ENCODE results near the gene CEACAM21.
A peak's percentile ranks its signal among the peaks of the same experiment; 100 is the strongest.

Gene CEACAM21
- 17.2 to 21.3 (median 19.7) reads per million in 3 donors for total RNA-seq

DNA sequence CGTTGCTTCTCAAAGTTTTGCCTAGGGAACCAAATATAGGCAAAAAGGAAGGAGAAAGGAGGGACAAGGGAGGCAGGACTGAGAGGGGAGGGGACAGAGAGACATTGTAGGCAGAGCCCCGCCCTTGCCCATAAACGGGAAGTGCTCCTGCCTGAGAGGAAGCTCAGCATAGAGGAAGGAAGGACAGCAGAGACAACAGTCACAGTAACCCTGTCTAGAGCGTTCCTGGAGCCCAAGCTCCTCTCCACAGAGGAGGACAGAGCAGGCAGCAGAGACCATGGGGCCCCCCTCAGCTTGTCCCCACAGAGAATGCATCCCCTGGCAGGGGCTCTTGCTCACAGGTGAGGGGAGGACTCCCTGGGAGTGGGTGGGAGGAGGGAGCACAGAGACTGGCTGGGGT lies at the start of gene CEACAM21:
Gene CEACAM21 (plus strand): TSS at position 169 of the 400 bp plus-strand sequence. CDS start 109 bp downstream, at position 278.
- peak in 1 of 3 donors; percentile 19 for DNase-seq
- Histone ChIP-seq H3K9me3 (ENCODE audit: control insufficient read depth, low read length) (no peaks in the 10 kb centered on the region), H3K4me3 (ENCODE audit: insufficient read depth, low read depth, low read length, poor library complexity, severe bottlenecking) (peak within 1 kb of the TSS; percentile 23), H3K4me1 (ENCODE audit: control insufficient read depth, insufficient read depth, low read length, poor library complexity, severe bottlenecking) (peaks cover 13% of the 10 kb centered on the region), H3K27me3 (replicated peaks; ENCODE audit: control insufficient read depth, insufficient read depth, low read length, poor library complexity, severe bottlenecking) (no peaks in the 10 kb centered on the region), H3K36me3 (ENCODE audit: control insufficient read depth, insufficient read depth, low read length) (peaks cover 48% of the 10 kb centered on the region), H3K27ac (ENCODE audit: insufficient read depth, low read length, poor library complexity, severe bottlenecking) (no peak within 1 kb of the TSS)

DNA sequence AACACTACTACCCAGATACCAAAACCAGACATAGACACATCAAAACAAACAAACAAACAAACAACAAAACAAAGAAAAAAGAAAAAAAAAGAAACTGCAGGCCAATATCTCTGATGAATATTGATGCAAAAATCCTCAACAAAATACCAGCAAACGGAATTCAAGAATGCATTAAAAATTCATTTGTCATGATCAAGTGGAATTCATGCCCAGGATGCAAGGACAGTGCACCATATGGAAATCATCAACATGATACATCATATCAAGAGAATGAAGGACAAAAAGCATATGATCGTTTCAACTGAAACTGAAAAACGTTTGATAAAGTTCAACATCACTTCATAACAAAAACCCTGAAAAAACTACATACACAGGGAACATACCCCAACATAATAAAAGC lies 48.9 kb upstream of the CEACAM21 start:
- Histone ChIP-seq H3K4me3 (ENCODE audit: insufficient read depth, low read depth, low read length, poor library complexity, severe bottlenecking) (no peak overlapping the region), H3K27me3 (replicated peaks; ENCODE audit: control insufficient read depth, insufficient read depth, low read length, poor library complexity, severe bottlenecking) (no peaks in the 10 kb centered on the region), H3K4me1 (ENCODE audit: control insufficient read depth, insufficient read depth, low read length, poor library complexity, severe bottlenecking) (peaks cover 24% of the 10 kb centered on the region), H3K27ac (ENCODE audit: insufficient read depth, low read length, poor library complexity, severe bottlenecking) (no peak overlapping the region), H3K9me3 (ENCODE audit: control insufficient read depth, low read length) (no peaks in the 10 kb centered on the region), H3K36me3 (ENCODE audit: control insufficient read depth, insufficient read depth, low read length) (no peaks in the 10 kb centered on the region)
- DNase-seq: no peak

DNA sequence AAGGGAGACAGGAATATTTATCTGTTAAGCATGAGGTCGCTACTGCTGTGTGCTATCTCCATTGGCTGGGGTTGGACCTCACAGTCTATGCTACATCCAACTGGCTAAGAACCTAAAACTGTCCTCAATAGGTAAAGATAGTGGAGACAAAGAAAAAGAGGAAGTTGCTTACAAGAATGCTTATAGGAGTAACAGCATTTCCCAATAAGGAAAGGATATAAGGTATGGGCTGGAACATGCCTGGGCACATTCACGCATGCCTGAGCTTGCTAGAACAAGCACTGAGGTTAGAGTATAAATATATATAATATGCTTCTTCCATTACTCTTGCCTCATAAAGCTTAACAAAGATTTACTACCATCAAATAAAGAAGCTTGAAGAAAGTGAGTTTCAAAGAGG lies 47.9 kb upstream of the CEACAM21 start:
- Histone ChIP-seq H3K27ac (ENCODE audit: insufficient read depth, low read length, poor library complexity, severe bottlenecking) (no peak overlapping the region), H3K36me3 (ENCODE audit: control insufficient read depth, insufficient read depth, low read length) (no peaks in the 10 kb centered on the region), H3K4me1 (ENCODE audit: control insufficient read depth, insufficient read depth, low read length, poor library complexity, severe bottlenecking) (peaks cover 17% of the 10 kb centered on the region), H3K9me3 (ENCODE audit: control insufficient read depth, low read length) (no peaks in the 10 kb centered on the region), H3K27me3 (replicated peaks; ENCODE audit: control insufficient read depth, insufficient read depth, low read length, poor library complexity, severe bottlenecking) (no peaks in the 10 kb centered on the region), H3K4me3 (ENCODE audit: insufficient read depth, low read depth, low read length, poor library complexity, severe bottlenecking) (no peak overlapping the region)
- DNase-seq: no peak

DNA sequence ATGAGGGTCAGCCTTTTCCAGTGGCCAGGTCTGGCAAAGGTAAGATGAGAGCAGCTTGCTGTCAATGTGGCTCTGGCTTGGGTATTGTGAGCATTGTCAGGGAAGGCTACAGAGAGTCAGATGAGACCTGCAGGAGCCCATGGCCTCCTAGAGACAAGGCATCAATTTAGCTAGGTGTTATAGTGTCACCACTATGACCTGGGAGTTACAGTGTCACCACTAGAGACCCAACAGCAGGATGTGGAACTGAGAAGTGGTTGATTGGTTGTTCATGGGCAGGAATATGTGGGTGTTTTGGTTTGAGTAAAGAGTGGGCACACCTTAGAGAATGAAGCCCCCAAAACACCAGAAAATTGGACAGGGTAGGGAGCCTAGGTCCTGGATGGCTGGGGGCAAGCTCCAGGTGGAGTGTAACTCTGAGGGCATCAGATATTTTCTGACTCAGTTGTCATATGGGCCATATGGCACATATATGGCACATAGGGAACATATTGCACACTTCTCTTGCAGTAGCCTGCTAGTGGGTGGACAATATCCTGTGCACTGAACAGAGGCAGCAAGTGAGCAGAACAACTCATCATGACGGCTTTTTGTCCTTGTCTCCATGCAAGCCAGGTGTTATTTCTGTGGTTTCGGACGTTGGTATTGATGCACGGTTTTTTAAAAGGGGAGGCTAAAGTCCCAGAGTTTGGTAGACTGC lies 46.3 kb upstream of the CEACAM21 start:
- Histone ChIP-seq H3K27ac (ENCODE audit: insufficient read depth, low read length, poor library complexity, severe bottlenecking) (no peak overlapping the region), H3K27me3 (replicated peaks; ENCODE audit: control insufficient read depth, insufficient read depth, low read length, poor library complexity, severe bottlenecking) (no peaks in the 10 kb centered on the region), H3K4me1 (ENCODE audit: control insufficient read depth, insufficient read depth, low read length, poor library complexity, severe bottlenecking) (peaks cover 17% of the 10 kb centered on the region), H3K4me3 (ENCODE audit: insufficient read depth, low read depth, low read length, poor library complexity, severe bottlenecking) (no peak overlapping the region), H3K9me3 (ENCODE audit: control insufficient read depth, low read length) (no peaks in the 10 kb centered on the region), H3K36me3 (ENCODE audit: control insufficient read depth, insufficient read depth, low read length) (no peaks in the 10 kb centered on the region)
- no peak for DNase-seq

DNA sequence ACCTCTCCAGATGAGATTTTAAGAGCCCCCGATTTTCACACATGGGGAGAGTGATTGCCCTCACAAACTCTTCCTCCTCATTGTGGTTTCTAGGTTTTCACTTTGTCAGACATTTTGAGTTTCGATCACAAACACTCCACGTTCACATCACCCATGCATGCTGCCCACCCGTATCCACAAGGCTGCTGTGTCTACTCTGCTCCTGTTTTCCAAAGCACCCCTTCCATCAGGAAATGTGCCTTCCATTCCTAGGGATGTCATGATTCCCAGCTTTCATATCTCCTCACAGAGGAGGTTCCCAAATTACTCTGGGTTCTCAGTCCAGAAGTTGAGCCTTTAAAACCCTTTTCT lies 45.8 kb upstream of the CEACAM21 start:
- H3K4me3 ChIP-seq (ENCODE audit: insufficient read depth, low read depth, low read length, poor library complexity, severe bottlenecking): no peak overlapping the region
- peaks cover 17% of the 10 kb centered on the region for H3K4me1 ChIP-seq (ENCODE audit: control insufficient read depth, insufficient read depth, low read length, poor library complexity, severe bottlenecking)
- H3K36me3 ChIP-seq (ENCODE audit: control insufficient read depth, insufficient read depth, low read length): no peaks in the 10 kb centered on the region
- no peak for DNase-seq
- H3K27me3 ChIP-seq (replicated peaks; ENCODE audit: control insufficient read depth, insufficient read depth, low read length, poor library complexity, severe bottlenecking): no peaks in the 10 kb centered on the region
- H3K27ac ChIP-seq (ENCODE audit: insufficient read depth, low read length, poor library complexity, severe bottlenecking): no peak overlapping the region
- H3K9me3 ChIP-seq (ENCODE audit: control insufficient read depth, low read length): no peaks in the 10 kb centered on the region

DNA sequence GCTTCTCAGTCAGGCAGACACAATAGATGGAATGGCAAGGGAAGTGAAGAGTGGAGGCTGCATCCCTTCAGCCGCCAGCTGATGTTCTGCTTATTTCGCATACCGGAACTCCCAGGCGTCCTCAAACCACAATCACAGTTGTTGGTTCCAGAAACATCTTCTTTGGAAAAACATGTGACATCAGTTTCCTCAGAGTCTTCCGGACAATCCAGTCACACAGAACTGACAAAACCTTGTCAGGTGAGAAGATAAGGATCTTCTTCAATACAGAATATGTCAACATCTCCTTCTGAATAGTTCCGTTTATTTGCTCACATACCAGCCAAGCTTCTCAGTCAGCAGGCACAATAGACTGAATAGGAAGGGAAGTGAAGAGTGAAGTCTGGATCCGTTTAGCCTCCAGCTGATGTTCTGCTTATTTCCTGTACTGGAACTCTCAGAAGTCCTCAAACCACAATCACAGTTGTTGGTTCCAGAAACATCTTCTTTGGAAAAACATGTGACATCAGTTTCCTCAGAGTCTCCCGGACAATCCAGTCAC lies 45.1 kb upstream of the CEACAM21 start:
- Histone ChIP-seq H3K4me3 (ENCODE audit: insufficient read depth, low read depth, low read length, poor library complexity, severe bottlenecking) (peak overlapping the region; percentile 36), H3K27ac (ENCODE audit: insufficient read depth, low read length, poor library complexity, severe bottlenecking) (peak overlapping the region; percentile 59), H3K4me1 (ENCODE audit: control insufficient read depth, insufficient read depth, low read length, poor library complexity, severe bottlenecking) (peaks cover 17% of the 10 kb centered on the region), H3K9me3 (ENCODE audit: control insufficient read depth, low read length) (no peaks in the 10 kb centered on the region), H3K36me3 (ENCODE audit: control insufficient read depth, insufficient read depth, low read length) (no peaks in the 10 kb centered on the region), H3K27me3 (replicated peaks; ENCODE audit: control insufficient read depth, insufficient read depth, low read length, poor library complexity, severe bottlenecking) (no peaks in the 10 kb centered on the region)
- DNase-seq: no peak

DNA sequence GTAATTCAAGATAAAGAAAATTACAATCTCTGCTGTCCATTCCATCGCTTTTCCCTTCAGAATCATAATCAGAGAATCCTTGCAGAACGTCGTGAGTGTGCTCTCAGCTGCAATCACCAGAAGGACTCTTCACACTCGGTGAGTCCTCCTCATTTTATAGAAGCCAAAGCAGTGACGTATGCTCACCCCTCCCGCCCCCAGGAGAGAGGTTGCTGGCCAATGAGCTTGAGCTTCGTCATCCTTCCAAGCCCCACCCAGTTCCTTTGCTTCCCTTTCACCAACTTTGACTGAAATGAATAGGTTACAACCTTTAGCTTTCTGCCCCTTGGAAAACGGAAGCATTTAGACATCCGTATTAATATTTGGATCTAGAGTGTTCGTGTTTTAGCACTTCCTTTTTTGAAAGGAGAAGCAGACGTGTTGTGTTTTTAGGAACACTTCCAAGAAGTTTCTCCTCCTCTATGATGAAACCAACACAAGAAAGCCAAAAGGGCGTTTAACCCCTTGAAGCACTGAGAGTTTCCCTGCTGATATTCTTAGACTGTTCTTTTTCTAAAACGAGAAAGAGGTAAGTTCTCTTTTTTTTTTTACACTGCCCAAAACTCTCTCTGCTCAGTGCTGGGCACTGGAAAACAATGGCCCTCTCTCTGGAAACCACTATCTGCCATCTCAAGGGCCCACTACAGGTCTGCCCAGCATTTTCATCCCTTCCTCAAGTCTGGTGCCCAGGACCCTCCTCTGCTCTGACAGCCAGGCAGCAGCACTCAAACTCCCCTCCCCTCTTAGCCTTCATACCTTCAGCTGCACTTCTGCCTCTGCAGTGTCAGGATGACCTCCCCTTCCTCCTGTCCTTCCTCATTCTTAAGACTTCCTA lies 44.3 kb upstream of the CEACAM21 start:
- DNase-seq: peak; percentile 77 to 81 (median 79)
- Histone ChIP-seq H3K9me3 (ENCODE audit: control insufficient read depth, low read length) (no peaks in the 10 kb centered on the region), H3K36me3 (ENCODE audit: control insufficient read depth, insufficient read depth, low read length) (no peaks in the 10 kb centered on the region), H3K4me1 (ENCODE audit: control insufficient read depth, insufficient read depth, low read length, poor library complexity, severe bottlenecking) (peaks cover 17% of the 10 kb centered on the region), H3K27ac (ENCODE audit: insufficient read depth, low read length, poor library complexity, severe bottlenecking) (peak overlapping the region; percentile 59), H3K4me3 (ENCODE audit: insufficient read depth, low read depth, low read length, poor library complexity, severe bottlenecking) (peak overlapping the region; percentile 36), H3K27me3 (replicated peaks; ENCODE audit: control insufficient read depth, insufficient read depth, low read length, poor library complexity, severe bottlenecking) (no peaks in the 10 kb centered on the region)

DNA sequence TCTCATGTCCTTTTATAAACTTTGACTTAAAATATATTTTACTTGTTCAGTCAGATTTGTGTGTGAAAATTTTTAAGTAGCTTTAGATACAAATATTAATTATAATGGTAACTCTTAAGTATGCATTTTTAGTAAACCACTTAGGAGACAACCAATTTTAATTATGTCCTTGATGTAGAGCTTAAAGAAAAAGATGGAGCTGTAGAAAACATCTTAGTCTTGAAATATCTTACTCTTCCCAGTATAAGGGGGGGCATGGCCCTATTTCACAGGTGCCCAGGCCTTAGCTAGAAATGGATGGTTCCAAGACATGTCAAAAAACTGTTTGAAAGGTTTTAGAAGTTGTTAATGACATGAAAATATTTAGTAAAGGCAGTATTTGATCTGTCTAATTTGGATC lies 43.4 kb upstream of the CEACAM21 start:
- H3K27me3 ChIP-seq (replicated peaks; ENCODE audit: control insufficient read depth, insufficient read depth, low read length, poor library complexity, severe bottlenecking): no peaks in the 10 kb centered on the region
- H3K9me3 ChIP-seq (ENCODE audit: control insufficient read depth, low read length): no peaks in the 10 kb centered on the region
- H3K36me3 ChIP-seq (ENCODE audit: control insufficient read depth, insufficient read depth, low read length): no peaks in the 10 kb centered on the region
- no peak overlapping the region for H3K27ac ChIP-seq (ENCODE audit: insufficient read depth, low read length, poor library complexity, severe bottlenecking)
- DNase-seq: no peak
- no peak overlapping the region for H3K4me3 ChIP-seq (ENCODE audit: insufficient read depth, low read depth, low read length, poor library complexity, severe bottlenecking)
- peaks cover 17% of the 10 kb centered on the region for H3K4me1 ChIP-seq (ENCODE audit: control insufficient read depth, insufficient read depth, low read length, poor library complexity, severe bottlenecking)

DNA sequence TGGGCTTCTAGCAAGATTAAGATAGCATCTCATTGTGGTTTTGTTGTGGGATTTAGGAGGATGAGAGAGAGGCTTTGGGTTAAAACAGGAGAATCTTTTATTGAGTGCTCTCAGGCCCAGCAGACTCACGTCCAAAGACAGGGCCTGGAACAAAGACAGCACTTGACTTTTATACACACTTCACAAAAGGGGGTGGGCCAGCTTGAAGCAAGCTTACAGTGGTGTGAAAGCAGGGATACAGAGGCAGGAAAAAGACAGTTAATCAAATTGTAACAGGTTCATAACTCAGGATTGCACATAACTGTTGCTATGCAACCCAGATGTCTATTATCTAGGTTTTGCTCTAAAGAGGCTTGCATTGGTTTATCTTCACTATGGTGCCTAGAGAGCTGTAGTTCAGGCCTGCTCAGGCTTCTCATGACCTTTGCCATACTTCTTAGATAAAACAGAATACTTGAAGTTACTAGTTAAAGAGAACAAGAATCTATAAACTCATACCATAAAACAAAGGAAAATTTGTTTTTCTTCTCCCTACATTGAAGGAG lies 42.2 kb upstream of the CEACAM21 start:
- Histone ChIP-seq H3K4me3 (ENCODE audit: insufficient read depth, low read depth, low read length, poor library complexity, severe bottlenecking) (no peak overlapping the region), H3K27ac (ENCODE audit: insufficient read depth, low read length, poor library complexity, severe bottlenecking) (no peak overlapping the region), H3K36me3 (ENCODE audit: control insufficient read depth, insufficient read depth, low read length) (no peaks in the 10 kb centered on the region), H3K27me3 (replicated peaks; ENCODE audit: control insufficient read depth, insufficient read depth, low read length, poor library complexity, severe bottlenecking) (no peaks in the 10 kb centered on the region), H3K9me3 (ENCODE audit: control insufficient read depth, low read length) (no peaks in the 10 kb centered on the region), H3K4me1 (ENCODE audit: control insufficient read depth, insufficient read depth, low read length, poor library complexity, severe bottlenecking) (peaks cover 17% of the 10 kb centered on the region)
- no peak for DNase-seq

All from effector memory CD4-positive, alpha-beta T cell (primary cell).